ENCODE measurements around the gene SMPD4.
"Not testable (repeated sequence)": the region's sequence is repeated elsewhere in the genome, so short reads cannot be mapped to it uniquely, and the experiment has no call there.

SMPD4 gene, protein sequence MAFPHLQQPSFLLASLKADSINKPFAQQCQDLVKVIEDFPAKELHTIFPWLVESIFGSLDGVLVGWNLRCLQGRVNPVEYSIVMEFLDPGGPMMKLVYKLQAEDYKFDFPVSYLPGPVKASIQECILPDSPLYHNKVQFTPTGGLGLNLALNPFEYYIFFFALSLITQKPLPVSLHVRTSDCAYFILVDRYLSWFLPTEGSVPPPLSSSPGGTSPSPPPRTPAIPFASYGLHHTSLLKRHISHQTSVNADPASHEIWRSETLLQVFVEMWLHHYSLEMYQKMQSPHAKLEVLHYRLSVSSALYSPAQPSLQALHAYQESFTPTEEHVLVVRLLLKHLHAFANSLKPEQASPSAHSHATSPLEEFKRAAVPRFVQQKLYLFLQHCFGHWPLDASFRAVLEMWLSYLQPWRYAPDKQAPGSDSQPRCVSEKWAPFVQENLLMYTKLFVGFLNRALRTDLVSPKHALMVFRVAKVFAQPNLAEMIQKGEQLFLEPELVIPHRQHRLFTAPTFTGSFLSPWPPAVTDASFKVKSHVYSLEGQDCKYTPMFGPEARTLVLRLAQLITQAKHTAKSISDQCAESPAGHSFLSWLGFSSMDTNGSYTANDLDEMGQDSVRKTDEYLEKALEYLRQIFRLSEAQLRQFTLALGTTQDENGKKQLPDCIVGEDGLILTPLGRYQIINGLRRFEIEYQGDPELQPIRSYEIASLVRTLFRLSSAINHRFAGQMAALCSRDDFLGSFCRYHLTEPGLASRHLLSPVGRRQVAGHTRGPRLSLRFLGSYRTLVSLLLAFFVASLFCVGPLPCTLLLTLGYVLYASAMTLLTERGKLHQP

DNA sequence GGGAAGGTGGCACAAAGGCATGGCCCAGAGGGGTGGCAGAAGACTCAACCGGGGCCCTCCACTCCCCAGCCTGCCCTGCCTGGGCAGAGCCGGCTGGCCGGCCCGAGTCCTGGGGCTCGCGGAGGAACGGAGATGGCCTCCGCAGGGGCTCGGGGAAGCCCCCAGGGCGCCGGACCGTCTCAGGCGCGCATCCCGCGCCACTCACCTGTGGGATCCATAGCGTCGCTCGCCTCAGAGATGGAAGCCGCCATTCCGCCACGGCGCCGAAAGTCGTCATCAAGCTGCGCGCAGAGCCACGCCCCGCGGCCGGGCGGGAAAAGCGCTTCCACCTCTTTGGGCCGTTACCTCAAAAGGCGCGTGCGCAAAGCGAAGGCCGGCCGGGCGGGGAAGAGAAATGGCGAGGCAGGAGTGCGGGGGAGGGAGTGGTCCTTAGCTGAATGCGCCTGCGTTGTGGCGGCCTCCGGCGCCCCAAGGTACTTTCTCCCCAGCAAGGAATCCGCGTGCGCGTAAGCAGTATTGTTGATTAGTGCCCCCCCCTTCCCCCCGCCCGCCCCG, at the start of gene SMPD4:
TSS of gene SMPD4 (minus strand) at position 278 of the 555 bp plus-strand sequence. CDS start 5,010 bp downstream, outside the sequence.
- peak; percentile 98 for DNase-seq

DNA sequence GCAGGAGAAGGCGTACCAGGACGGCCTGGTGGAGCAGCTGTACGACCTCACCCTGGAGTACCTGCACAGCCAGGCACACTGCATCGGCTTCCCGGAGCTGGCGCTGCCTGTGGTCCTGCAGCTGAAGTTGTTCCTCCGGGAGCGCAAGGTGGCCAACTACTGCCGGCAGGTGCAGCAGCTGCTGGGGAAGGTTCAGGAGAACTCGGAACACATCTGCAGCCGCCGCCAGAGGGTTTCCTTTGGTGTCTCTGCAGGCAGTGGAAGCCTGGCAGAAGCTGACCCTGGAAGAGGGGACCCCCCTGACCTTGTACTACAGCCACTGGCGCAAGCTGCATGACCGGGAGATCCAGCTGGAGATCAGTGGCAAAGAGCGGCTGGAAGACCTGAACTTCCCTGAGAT, 49.5 kb upstream of the SMPD4 start:
- DNase-seq, result not testable (repeated sequence)

DNA sequence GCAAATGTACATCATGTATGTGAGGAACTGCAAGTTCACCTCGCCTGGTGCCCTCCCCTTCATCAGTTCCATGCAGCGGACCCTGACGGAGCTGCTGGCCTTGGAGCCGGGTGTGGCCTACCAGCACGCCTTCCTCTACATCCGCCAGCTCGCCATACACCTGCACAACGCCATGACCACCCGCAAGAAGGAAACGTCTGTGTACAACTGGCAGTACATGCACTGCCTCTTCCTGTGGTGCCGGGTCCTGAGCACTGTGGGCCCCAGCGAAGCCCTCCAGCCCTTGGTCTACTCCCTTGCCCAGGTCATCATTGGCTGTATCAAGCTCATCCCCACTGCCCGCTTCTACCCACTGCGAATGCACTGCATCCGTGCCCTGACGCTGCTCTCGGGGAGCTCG, 49.0 kb upstream of the SMPD4 start:
- not testable (repeated sequence) for DNase-seq

DNA sequence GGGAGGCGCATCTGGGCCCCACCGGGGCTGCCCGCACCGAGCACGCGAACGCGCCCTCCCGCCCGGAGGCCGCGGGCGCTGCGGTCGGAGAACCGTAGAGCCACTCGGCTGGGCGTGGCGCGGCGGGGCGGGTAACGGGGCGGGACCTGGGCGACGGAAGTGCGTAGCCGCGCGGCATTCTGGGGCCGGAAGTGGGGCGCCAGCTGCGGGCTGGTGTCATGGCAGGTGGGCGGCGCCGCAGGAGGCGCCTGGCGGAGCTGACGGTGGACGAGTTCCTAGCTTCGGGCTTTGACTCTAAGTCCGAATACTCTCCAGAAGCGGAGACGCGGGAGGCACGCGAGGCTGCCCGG, 47.7 kb upstream of the SMPD4 start:
- peak; percentile 26 for DNase-seq

DNA sequence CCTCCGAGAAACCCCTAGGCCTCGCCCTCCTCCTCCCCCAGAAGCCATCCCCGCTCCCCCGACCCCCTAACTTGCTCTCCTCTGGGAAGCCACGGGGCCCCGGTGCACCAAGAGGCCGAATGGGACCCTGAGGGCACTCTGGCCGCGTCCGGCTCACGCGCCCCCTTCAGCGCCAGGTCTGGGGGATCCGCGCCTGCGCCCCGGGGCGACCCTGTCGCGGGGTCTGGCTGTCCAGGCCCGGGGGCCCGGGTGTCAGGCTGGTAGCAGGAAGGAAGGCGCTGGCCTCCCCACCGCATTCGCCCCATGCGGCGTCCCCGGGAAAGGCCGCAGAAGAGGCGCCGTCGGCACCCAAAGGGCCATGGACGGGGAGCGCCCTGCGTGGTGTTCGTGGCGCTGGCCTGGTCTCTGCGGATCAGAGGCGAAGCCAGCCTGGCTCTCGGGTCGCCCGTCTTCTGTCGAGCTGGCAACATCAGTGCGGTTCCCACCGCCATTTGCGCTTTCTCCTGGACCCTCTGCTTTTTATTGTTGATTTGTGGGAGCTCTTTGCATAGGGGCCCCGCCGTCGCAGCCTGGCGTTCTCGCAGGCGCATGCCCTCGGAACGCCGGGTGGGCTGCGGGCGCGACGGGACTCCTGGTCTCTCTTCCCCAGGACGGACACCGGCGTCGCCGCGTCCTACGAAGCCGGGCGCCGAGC, 47.2 kb upstream of the SMPD4 start:
- not testable (repeated sequence) for DNase-seq

DNA sequence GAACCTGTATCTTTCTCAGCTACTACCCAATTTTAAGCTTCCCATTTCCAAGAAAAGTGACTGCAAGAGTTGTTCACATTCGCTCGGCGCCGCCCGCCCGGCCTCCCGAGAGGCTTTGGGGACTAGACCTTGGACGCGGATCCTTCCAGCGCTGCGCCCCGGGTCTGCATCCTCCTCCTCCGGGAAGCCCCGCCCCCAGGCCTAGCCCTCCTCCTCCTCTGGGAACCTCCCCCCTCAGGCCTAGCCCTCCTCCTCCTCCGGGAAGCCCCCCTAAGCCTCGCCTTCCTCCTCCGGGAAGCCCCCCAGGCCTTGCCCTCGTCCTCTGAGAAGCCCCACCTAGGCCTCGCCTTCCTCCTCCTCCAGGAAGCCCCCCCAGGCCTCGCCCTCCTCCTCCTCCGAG, 46.6 kb upstream of the SMPD4 start:
- DNase-seq, result not testable (repeated sequence)

DNA sequence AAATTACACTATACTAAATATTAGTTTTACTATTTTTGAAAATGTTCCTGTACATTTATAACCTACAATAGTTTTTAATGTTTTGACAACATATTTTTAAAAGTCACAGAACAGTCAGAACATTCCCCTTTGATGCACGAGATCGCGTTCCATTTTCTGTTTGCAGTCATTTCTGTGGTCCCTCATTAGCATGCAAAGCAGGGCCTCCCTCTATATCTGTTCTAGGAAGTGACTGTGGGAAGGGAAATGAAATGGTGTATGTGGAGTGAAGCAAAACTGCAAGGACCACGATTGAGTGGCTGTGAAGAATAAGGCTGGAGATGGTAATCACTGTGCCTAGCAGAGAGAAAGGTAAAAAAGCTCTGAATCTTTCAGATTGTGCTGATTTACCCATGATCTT, 41.1 kb upstream of the SMPD4 start:
- not testable (repeated sequence) for DNase-seq

DNA sequence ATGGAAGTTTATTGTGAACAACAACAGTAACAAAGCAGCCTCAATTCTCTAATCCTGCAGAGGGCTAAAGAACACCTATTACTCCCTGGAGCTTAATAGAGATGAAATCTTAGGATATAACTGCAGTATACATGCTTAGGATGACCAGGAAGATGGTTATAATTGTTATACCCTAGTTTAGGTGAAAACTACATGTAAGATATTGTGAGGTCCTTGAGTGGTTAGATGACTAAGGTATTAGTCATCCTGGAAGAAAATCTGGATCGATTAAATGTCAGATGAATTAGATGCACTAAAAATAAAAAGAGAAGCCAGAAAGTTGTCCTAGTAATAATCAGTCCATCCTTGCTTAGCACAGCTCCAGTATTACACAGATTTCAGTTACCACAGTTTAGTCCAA, 39.1 kb upstream of the SMPD4 start:
- not testable (repeated sequence) for DNase-seq

DNA sequence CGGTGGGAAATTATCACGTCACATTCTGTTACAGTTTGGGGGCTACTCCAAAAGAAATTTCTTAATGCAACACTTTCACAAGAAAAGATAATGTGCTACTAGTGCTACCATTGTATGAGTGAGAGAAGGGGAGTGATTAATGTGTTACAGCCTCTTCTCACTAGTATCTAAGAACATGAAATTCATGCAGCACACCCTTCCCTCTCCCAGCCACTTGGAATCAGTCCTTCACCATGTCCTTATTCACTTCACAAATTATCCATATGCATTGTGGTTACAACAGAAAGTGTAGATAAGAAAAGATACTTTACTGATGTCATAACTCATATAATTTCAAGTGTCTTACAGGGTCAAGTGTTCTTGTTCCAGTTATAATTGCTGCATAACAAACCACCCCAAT, 37.7 kb upstream of the SMPD4 start:
- not testable (repeated sequence) for DNase-seq

DNA sequence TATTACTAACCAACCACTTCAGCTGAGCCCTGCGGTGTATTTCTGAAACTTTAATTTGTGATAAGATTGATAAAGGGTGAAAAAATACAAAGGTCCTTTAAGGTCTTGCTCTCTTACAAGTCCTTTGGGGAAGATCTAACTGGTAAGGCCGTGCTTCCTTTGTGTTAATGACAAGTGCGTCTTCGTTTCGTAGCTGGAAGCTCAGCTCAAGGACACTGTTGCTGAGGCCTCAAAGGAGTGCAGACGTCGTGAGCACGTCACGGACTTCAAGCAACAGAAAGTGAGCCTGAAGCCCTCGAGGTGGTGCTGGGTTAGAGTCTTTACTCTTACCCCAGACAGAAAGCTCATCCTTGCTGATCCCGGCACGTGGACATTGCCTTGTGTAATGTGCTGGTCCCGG, 25.6 kb upstream of the SMPD4 start:
- not testable (repeated sequence) for DNase-seq

DNA sequence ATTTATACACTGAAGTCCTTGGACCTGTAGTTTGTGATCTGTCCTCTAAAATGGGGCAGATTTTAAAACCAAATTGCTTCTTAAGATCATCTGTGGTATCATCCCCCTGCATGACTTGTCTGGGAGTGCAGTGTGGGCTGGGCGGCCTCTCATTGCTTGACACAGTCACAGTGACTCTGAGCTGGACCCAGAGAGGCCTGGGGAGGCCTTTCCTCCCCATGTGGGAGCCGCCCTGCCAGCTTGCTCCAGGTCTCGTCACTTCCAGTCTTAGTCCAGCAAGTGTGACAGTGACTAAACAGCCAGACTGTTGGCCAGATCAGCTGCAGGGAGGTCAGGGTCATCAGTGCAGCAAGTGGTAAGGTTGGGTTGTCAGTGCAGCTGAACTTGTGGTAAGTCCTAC, 21.7 kb upstream of the SMPD4 start:
- DNase-seq, result not testable (repeated sequence)

DNA sequence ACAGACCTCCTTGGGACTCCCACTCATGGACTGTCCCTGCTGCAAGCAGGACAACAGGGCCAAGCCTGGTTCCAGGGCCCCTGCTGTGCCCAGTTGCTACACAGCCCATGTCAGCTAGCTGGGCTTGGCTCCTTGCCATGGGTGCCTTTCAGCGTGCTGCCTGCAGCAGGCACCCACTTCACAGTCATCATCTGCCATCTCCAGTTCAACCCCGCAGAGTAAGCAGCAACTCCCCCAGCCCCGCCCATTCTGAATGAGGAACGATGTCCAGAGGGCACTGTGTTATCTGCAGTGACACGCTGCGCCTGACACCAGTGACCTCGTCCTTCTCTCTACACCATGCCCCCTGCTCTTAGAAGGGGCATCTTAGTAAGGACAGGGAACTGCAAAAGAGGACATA, 21.1 kb upstream of the SMPD4 start:
- DNase-seq, result not testable (repeated sequence)

DNA sequence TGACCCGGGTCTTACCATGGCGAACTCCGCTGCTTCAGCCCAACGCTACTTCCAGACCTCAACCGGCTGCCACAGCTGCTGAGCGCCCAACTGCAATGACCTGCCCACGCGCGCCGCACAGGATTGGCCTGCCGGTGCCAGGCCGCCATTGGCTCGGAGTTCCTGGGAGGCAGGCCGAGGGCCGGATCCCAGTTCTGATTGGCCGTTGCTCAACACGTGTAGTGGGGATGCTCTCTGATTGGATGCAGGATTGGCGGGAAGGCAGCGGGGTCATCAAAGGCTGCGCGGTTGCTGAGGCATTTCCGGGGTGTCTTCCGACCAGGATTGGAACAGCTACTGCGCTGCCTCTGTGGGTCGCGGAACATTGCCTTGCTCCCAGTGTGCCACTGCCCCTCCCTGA, 16.9 kb upstream of the SMPD4 start, which contains the start of gene TUBA3E:
TSS of gene TUBA3E (minus strand) at position 97 of the 400 bp plus-strand sequence. CDS start at position 18, 79 bp downstream.
- DNase-seq, result no peak

DNA sequence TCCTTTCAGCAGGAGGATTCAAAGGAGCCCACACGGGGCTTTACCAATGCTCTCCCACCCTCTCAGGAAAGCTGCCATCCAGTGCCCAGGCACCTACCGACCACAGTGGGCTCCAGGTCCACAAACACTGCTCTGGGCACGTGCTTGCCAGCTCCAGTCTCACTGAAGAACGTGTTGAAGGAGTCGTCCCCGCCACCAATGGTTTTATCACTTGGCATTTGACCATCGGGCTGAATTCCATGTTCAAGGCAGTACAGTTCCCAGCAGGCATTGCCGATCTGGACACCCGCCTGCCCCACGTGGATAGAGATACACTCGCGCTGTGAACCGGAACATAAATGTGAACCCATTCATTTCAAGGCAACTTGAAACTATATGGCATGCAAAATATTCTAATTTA, 14.7 kb upstream of the SMPD4 start:
- DNase-seq, result not testable (repeated sequence)

DNA sequence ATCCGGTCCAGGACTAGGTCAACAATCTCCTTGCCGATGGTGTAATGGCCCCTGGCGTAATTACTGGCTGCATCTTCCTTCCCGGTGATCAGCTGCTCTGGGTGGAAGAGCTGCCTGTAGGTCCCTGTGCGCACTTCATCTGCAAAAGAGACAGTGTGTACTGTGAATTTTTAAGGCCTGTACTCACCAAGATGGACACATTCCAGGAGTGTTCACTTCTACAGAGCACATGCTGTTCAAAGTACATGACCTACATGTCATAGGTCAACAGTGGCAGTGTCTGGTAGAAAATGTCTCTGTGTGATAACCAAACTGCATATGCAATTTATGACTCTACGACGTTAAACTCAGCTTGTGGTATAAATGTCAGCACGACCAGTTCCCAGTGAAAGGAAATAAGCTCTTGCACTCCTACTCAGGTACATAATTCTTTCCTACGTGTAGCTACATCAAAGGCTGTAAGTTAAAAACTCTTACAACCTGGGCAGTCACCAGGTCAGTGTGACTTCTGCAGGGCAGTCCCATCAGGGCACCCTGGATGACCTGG, 13.8 kb upstream of the SMPD4 start:
- DNase-seq, result not testable (repeated sequence)

DNA sequence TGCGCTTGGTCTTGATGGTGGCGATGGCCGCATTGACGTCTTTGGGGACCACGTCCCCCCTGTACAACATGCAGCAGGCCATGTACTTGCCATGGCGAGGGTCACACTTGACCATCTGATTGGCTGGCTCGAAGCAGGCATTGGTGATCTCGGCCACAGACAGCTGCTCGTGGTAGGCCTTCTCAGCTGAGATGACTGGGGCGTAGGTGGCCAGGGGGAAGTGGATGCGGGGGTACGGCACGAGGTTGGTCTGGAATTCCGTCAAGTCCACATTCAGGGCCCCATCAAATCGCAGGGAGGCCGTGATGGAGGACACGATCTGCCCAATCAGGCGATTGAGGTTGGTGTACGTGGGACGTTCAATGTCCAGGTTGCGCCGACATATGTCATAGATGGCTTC, 12.4 kb upstream of the SMPD4 start:
- DNase-seq, result not testable (repeated sequence)

DNA sequence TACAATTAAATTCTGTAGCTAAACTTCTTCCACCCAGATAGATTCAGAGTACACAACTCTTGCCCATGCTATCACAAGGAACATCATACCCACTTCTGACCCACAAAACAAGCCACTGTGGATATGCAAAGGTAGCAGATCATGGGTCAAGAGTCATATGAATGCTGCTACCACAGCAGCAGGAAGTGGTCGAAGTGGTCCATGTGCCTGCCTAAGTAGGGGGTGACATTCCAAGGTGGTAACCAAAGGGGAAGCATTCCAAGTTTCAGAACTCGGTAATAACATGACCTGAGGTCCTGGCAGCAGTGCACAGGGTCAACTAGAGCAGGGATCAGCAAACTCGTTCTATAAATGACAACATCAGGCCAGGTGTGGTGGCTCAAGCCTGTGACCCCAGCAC, 11.0 kb upstream of the SMPD4 start:
- DNase-seq, result not testable (repeated sequence)

DNA sequence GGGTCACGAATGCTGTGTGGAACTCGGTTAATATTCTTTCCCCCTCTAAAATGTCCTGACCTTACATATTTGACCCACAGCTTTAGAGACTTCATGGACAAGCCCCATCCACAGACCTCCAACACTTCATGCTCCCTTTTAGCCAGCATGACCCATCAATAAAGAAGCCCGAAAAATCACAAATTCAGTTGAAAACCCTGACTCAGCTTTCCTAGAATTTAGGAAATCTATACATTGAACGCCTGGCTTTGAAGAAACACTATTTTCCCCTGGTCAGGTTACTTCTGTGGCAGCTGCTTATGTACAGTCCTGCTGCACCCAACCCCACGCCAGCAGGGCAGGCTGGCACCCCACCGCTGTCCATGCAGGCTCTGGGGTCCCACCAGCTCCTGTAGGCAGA, 9.9 kb upstream of the SMPD4 start:
- not testable (repeated sequence) for DNase-seq

DNA sequence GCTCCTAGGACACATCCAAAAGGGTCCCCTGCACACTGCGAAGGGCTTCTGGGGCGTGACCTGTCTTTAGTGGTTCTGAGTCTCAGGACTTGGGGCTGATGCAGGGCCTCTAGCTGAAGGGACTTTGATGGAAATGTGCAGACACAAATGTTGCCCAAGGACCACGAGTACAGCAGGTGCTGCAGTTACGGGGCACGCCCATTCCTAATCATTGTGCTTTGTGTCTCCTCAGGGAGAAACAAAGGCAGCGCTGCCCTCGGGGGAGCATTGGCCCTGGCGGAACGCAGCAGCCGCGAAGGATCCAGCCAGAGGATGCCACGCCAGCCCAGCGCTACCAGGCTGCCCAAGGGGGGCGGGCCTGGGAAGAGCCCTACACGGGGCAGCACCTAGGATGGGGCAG, 8.8 kb upstream of the SMPD4 start:
- no peak for DNase-seq

DNA sequence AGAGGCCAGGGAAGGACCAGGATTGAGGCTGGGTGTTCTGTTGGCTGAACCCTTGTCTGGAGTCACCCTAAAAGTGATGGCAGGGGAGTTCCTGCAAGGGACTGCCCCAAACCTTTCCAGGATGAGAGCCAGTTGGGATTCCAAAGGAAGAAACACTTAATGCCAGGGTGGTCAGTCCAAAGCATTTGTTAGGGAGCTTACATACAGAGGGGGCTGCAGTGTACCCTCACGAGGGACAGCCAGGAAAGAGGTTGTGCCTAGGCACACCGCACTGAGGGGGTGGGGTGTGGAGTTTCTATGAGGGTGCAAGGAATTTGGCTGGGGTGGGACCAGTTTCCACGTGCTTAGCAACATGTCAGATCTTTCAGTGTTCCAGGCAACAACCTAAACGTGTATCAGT, 7.6 kb upstream of the SMPD4 start:
- DNase-seq, result not testable (repeated sequence)

DNA sequence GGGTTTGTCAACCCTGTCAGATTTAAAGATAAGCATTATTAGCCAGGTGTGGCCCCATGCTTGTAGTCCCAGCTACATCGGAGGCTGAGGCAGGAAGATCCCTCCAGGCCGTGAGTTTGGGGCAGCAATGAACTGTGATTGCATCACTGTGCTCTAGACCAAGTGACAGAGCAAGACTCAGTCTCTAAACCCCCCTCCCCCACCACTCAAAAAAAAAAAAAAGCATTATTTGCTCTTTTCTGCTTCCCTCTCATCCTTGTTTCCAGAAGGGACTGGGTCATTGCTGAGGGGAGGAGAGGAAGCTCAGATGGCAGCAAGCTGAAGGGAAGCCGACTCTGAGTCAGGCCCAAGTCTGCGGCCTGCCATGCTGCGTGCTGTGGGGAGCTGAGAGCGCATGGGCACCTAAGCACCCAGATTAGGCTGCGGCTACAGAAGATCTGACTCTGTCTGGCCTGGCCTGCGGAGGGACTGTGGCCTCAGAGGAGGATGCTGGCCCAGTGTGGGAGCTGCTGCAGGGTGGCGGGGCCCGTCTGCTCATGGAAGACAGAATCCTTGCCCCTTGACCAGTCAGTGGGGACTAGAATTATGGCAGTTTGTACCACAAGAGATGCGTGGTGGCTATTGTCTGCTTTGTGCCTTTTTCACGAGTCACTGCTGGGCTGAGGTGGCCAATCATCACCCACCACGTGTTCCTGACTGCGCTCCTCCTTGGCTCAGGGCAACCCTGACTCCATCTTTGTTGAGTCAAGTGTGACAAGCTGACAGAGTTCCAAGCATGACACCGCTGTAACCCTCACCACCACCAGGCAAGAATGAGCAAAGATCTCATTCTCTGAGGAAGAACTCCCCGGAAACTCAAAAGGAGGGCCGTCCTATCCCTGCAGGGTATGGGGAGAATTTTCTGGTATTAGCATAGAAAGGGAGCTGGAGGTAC, 6.7 kb upstream of the SMPD4 start:
- DNase-seq, result not testable (repeated sequence)
